HG02973 (cell line): ENCODE measurements around the gene ADPRM.
A peak's percentile ranks its signal among the peaks of the same experiment; 100 is the strongest.
"Not testable (repeated sequence)": the region's sequence is repeated elsewhere in the genome, so short reads cannot be mapped to it uniquely, and the experiment has no call there.

ENCODE experiments used
- ATAC-seq: cut with Tn5 transposase; IDR thresholded peaks from one replicate; pipeline ENCODE4 v1.9.1; 2021; ENCODE audit warnings: moderate library complexity; ENCODE audit not compliant: unreplicated experiment

Gene ADPRM

GRCh38 chr17:10698096-10698818, 863 bp downstream of the ADPRM start:
- ATAC-seq, result no peak

GRCh38 chr17:10699856-10700255, 2.5 kb downstream of the ADPRM start:
- no peak for ATAC-seq

GRCh38 chr17:10702574-10702973, 5.2 kb downstream of the ADPRM start:
- no peak for ATAC-seq

- ATAC-seq, result no peak
Observed at GRCh38 chr17:10705727-10706126, 8.3 kb downstream of the ADPRM start.

- no peak for ATAC-seq
Observed at GRCh38 chr17:10713318-10713717, 15.9 kb downstream of the ADPRM start.

GRCh38 chr17:10716218-10716617, 18.8 kb downstream of the ADPRM start:
- no peak for ATAC-seq

GRCh38 chr17:10718547-10718946, 21.2 kb downstream of the ADPRM start:
- ATAC-seq, result no peak

- ATAC-seq, result no peak
Observed at GRCh38 chr17:10724546-10725195, 27.3 kb downstream of the ADPRM start.

GRCh38 chr17:10725262-10725661, 27.9 kb downstream of the ADPRM start:
- ATAC-seq, result no peak

GRCh38 chr17:10726196-10726595, 28.8 kb downstream of the ADPRM start:
- ATAC-seq, result no peak

- no peak for ATAC-seq
Observed at GRCh38 chr17:10727192-10727591, 29.8 kb downstream of the ADPRM start.

GRCh38 chr17:10728331-10728892, 31.0 kb downstream of the ADPRM start:
- ATAC-seq, result no peak

- peak; percentile 69 for ATAC-seq
Observed at GRCh38 chr17:10729334-10730193, 32.2 kb downstream of the ADPRM start, which contains the start of gene TMEM220. TSS of gene TMEM220 (minus strand) at chr17:10730023. CDS start at chr17:10729851, 172 bp downstream.

GRCh38 chr17:10730247-10730646, 32.9 kb downstream of the ADPRM start:
- not testable (repeated sequence) for ATAC-seq

GRCh38 chr17:10731408-10731879, 34.0 kb downstream of the ADPRM start:
- ATAC-seq, result no peak

GRCh38 chr17:10732121-10732520, 34.7 kb downstream of the ADPRM start:
- not testable (repeated sequence) for ATAC-seq

GRCh38 chr17:10733666-10734065, 36.3 kb downstream of the ADPRM start:
- ATAC-seq, result no peak

- ATAC-seq, result no peak
Observed at GRCh38 chr17:10735251-10735650, 37.9 kb downstream of the ADPRM start.

GRCh38 chr17:10735821-10736220, 38.4 kb downstream of the ADPRM start:
- no peak for ATAC-seq

- ATAC-seq, result no peak
Observed at GRCh38 chr17:10737168-10737622, 39.8 kb downstream of the ADPRM start.

GRCh38 chr17:10737736-10738135, 40.3 kb downstream of the ADPRM start:
- ATAC-seq, result no peak
